Duodenal mucosa (tissue), 2 donors: ENCODE data around the gene CA9.

Source experiments
- H3K27ac ChIP-seq: one replicate; pipeline ENCODE4 v1.7.0; 2013; ENCODE audit warnings: low read depth, low read length
- H3K27me3 ChIP-seq, 2 donors: one replicate each; pipeline ENCODE4 v1.7.0; 2013; ENCODE audit warnings: low read length in 2 of 2, control low read depth in 1 of 2; ENCODE audit not compliant: insufficient read depth in 2 of 2, control insufficient read depth in 1 of 2
- H3K36me3 ChIP-seq, 2 donors: one replicate each; pipeline ENCODE4 v1.7.0; 2013; ENCODE audit warnings: low read length in 2 of 2, control low read depth in 1 of 2; ENCODE audit not compliant: insufficient read depth in 2 of 2, control insufficient read depth in 1 of 2
- H3K4me1 ChIP-seq, 2 donors: one replicate each; pipeline ENCODE4 v1.7.0; 2013; ENCODE audit warnings: low read length in 2 of 2, control low read depth in 1 of 2; ENCODE audit not compliant: insufficient read depth in 2 of 2, control insufficient read depth in 1 of 2
- H3K4me3 ChIP-seq, 2 donors: one replicate each; pipeline ENCODE4 v1.7.0; 2013; ENCODE audit warnings: low read length in 2 of 2, low read depth in 1 of 2
- H3K9ac ChIP-seq, 2 donors: one replicate each; pipeline ENCODE4 v1.7.0; 2013; ENCODE audit warnings: low read length in 2 of 2, low read depth in 1 of 2
- H3K9me3 ChIP-seq, 2 donors: one replicate each; pipeline ENCODE4 v1.7.0; 2013; ENCODE audit warnings: low read length in 2 of 2, control low read depth in 1 of 2; ENCODE audit not compliant: control insufficient read depth in 1 of 2

CA9 gene

DNA sequence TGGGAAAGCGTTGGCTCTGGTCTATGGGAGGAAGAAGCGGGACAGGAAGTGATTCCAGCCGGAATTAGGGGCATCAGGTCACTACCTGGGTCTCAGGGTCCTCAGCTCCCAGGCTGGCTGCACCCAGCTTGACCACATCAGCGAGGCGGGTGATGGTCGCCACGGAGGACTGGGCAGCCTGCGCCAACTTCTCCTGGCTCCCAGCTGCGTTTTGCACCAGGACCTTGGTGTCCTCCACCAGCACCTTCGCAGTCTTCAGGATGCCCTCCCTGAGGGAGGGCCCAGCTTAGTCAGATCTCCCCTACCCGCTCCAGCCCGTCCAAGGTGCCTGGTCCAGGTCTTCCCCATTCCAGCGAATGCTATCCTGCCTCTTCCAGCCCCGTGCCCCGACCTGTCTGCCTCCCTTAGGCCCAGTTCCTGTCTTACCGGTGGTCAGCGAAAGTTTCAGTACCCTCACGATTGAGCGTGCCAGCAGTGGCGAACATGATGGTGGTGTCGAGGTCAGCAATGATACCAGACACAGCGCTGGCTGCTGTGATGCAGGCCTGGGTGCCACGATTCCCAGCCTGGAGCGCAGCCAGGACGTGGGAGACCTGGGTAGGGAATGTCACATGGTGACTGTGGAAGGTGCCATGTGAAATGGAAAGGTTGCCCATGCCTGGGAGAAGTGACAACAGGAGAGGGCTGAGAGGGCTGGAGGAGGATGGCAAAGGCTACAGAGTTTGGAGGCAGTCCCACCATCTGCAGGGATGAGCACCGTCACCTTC, 30.4 kb downstream of the CA9 start:
- H3K9me3 ChIP-seq, result no peaks in the 10 kb centered on the region
- H3K9ac ChIP-seq, result no peak overlapping the region
- H3K27me3 ChIP-seq, result no peaks in the 10 kb centered on the region
- H3K36me3 ChIP-seq, result peaks cover 87 to 100% of the 10 kb centered on the region in 2 donors
- H3K4me3 ChIP-seq, result no peak overlapping the region
- H3K4me1 ChIP-seq, result no peaks in the 10 kb centered on the region
- no peak overlapping the region for H3K27ac ChIP-seq

DNA sequence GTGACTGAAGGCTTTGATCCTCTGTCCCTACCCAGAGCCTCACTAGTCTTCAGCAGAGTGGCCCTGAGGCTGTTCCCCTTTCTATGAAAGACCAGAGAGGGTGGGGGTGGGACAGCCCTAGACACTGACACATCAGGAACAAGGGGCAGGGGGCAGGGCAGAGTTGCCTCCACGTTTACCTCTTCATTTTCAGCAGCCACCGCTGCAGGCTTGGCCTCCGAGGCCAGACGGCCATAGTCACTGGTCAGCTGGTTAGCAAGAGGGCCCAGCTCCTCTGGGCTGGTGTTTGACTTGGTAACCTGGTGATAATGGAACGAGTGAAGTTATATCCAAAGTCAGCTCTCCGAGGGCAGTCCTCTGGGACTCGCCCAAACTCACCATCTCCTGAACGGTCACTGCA, 31.6 kb downstream of the CA9 start:
- no peak overlapping the region for H3K4me3 ChIP-seq
- no peaks in the 10 kb centered on the region for H3K9me3 ChIP-seq
- H3K4me1 ChIP-seq, result no peaks in the 10 kb centered on the region
- no peak overlapping the region for H3K27ac ChIP-seq
- peaks cover 77 to 96% of the 10 kb centered on the region in 2 donors for H3K36me3 ChIP-seq
- no peaks in the 10 kb centered on the region for H3K27me3 ChIP-seq
- no peak overlapping the region for H3K9ac ChIP-seq

- no peak overlapping the region for H3K27ac ChIP-seq
These were observed 32.2 kb downstream of the CA9 start for GRCh38 chr9:35705836-35706430.

GRCh38 chr9:35706951-35707350, 33.2 kb downstream of the CA9 start:
- Histone ChIP-seq H3K36me3 (peaks cover 79 to 96% of the 10 kb centered on the region in 2 donors), H3K27ac (no peak overlapping the region)

More at GRCh38 chr9:35705836-35706430, 32.2 kb downstream of the CA9 start:
- no peaks in the 10 kb centered on the region for H3K4me1 ChIP-seq
- H3K27me3 ChIP-seq, result no peaks in the 10 kb centered on the region
- H3K9me3 ChIP-seq, result no peaks in the 10 kb centered on the region
- no peak overlapping the region for H3K4me3 ChIP-seq
- H3K9ac ChIP-seq, result no peak overlapping the region
- H3K36me3 ChIP-seq, result peaks cover 77 to 96% of the 10 kb centered on the region in 2 donors

GRCh38 chr9:35708146-35708545, 34.4 kb downstream of the CA9 start:
- Histone ChIP-seq H3K9ac (no peak overlapping the region), H3K4me1 (no peaks in the 10 kb centered on the region), H3K27me3 (no peaks in the 10 kb centered on the region), H3K4me3 (no peak overlapping the region), H3K27ac (no peak overlapping the region), H3K9me3 (no peaks in the 10 kb centered on the region), H3K36me3 (peaks cover 80 to 96% of the 10 kb centered on the region in 2 donors)

More at GRCh38 chr9:35706951-35707350, 33.2 kb downstream of the CA9 start:
- no peaks in the 10 kb centered on the region for H3K4me1 ChIP-seq
- H3K9me3 ChIP-seq, result no peaks in the 10 kb centered on the region
- no peak overlapping the region for H3K4me3 ChIP-seq
- no peaks in the 10 kb centered on the region for H3K27me3 ChIP-seq
- no peak overlapping the region for H3K9ac ChIP-seq

GRCh38 chr9:35710818-35711500, 37.2 kb downstream of the CA9 start:
- Histone ChIP-seq H3K4me1 (no peaks in the 10 kb centered on the region), H3K27me3 (no peaks in the 10 kb centered on the region), H3K9ac (no peak overlapping the region), H3K4me3 (no peak overlapping the region), H3K9me3 (no peaks in the 10 kb centered on the region), H3K27ac (no peak overlapping the region), H3K36me3 (peaks cover 73 to 95% of the 10 kb centered on the region in 2 donors)

- no peak overlapping the region for H3K27ac ChIP-seq
- peaks cover 71 to 95% of the 10 kb centered on the region in 2 donors for H3K36me3 ChIP-seq
- no peaks in the 10 kb centered on the region for H3K9me3 ChIP-seq
- no peaks in the 10 kb centered on the region for H3K4me1 ChIP-seq
- H3K4me3 ChIP-seq, result no peak overlapping the region
- no peak overlapping the region for H3K9ac ChIP-seq
- no peaks in the 10 kb centered on the region for H3K27me3 ChIP-seq
These were observed 38.0 kb downstream of the CA9 start for GRCh38 chr9:35711501-35712428.

- H3K27ac ChIP-seq, result no peak overlapping the region
- H3K9ac ChIP-seq, result no peak overlapping the region
- peaks cover 71 to 95% of the 10 kb centered on the region in 2 donors for H3K36me3 ChIP-seq
- no peaks in the 10 kb centered on the region for H3K9me3 ChIP-seq
- H3K4me3 ChIP-seq, result no peak overlapping the region
- no peaks in the 10 kb centered on the region for H3K27me3 ChIP-seq
- no peaks in the 10 kb centered on the region for H3K4me1 ChIP-seq
These were observed 39.2 kb downstream of the CA9 start for GRCh38 chr9:35712762-35713400.

DNA sequence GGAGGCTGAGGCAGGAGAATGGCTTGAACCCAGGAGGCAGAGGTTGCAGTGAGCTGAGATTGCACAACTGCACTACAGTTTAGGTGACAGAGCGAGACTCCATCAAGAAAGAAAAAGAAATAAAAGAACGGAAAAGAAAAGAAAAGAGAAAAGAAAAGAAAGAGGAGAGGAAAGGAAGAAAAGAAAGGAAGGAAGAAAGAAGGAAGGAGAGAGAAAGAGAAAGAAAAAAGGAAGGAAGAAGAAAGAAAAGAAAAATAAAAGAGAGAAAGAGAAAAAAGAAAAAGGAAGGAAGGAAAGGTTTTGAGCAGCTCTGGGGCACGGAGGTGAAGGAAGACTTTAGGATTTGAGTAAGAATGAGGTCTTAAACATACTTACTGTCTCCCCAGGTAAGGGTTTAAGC, 39.9 kb downstream of the CA9 start:
- peaks cover 72 to 95% of the 10 kb centered on the region in 2 donors for H3K36me3 ChIP-seq
- H3K9me3 ChIP-seq, result no peaks in the 10 kb centered on the region
- H3K27me3 ChIP-seq, result no peaks in the 10 kb centered on the region
- no peak overlapping the region for H3K9ac ChIP-seq
- H3K4me1 ChIP-seq, result no peaks in the 10 kb centered on the region
- no peak overlapping the region for H3K4me3 ChIP-seq
- H3K27ac ChIP-seq, result no peak overlapping the region
